Measurements from ENCODE around the gene MFSD2B. TPM values are rescaled to one million over a fixed set of nuclear protein-coding genes. Genes with fewer than 3 reads are reported as not detected.
A peak's percentile ranks its signal among the peaks of the same experiment; 100 is the strongest.

MFSD2B gene
- total RNA-seq, 4 donors from 2014 or later: 0.16 TPM; not detected in 3

DNA sequence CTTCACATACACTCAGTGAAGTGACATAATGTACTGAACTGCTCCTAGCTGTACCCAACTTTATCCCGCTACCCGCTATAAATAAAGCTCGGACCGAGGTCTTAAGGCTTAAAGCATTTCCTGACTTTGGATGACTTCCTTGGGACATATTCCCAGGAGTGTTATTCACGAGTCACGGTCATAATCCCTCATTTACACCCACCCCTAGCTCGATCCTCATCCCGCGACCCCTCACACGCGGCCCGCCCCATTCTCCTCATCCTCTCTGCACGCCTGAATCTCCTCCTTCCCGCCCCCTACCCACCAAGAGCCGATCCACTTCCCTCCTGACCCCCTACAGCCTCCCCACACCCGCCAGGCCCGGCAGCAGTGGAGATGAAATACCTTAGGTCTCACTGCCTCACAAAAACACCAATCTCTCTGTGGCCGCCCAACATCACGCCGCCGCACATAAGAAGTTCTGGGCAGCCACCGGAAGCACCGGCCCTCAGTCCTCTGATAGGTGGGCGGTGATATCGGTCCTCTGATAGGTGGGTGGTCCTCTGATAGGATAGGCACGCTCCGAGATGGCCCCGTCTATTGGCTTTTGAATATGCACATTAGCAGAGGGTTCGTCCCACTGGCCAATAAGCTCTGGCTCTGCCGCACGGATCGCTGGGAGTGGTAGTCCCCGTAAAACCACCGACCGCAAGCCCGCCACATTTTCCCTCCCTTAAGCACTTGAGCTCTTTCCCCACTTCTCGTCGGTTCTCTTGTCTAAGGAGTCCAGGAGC lies 37.2 kb downstream of the MFSD2B start, which contains the start of gene WDCP:
TSS of gene WDCP (minus strand) at position 462 of the 773 bp plus-strand sequence. CDS start 7,897 bp downstream, outside the sequence.
- Histone ChIP-seq H3K4me3 (peak within 1 kb of the TSS; percentile 58 to 77 (median 68)), H3K4me1 (peaks cover 9 to 31% (median 23%) of the 10 kb centered on the region in 4 donors), H3K36me3 (no peaks in the 10 kb centered on the region), H3K27me3 (peaks cover 13% of the 10 kb centered on the region), H3K9me3 (no peaks in the 10 kb centered on the region), H3K27ac (peak within 1 kb of the TSS; percentile 61 to 83 (median 72))
- DNase-seq: peak; percentile 95
- in situ Hi-C loops (cut with MboI; ENCODE audit: low pct_ligation_motif_present in 1 of 4, low pct_unique_long_range_greater_than_20kb in 1 of 4, low sequenced_read_pairs in 3 of 4): no loop called here
- intact Hi-C loops (cut with DNase I; ENCODE audit: low total_unique reads): no loop called here
- WGBS, 2 donors (ENCODE audit: low coverage in 1 of 2): 1% methylated on average over 15 to 38 of the region's 38 CpGs
- peak; percentile 80 for TF ChIP-seq POLR2A (IDR thresholded peaks at IDR 0.05)
- TF ChIP-seq, protein P1, sequence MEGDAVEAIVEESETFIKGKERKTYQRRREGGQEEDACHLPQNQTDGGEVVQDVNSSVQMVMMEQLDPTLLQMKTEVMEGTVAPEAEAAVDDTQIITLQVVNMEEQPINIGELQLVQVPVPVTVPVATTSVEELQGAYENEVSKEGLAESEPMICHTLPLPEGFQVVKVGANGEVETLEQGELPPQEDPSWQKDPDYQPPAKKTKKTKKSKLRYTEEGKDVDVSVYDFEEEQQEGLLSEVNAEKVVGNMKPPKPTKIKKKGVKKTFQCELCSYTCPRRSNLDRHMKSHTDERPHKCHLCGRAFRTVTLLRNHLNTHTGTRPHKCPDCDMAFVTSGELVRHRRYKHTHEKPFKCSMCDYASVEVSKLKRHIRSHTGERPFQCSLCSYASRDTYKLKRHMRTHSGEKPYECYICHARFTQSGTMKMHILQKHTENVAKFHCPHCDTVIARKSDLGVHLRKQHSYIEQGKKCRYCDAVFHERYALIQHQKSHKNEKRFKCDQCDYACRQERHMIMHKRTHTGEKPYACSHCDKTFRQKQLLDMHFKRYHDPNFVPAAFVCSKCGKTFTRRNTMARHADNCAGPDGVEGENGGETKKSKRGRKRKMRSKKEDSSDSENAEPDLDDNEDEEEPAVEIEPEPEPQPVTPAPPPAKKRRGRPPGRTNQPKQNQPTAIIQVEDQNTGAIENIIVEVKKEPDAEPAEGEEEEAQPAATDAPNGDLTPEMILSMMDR (IDR thresholded peaks at IDR 0.05): no peak
- no peak for TF ChIP-seq EP300 (IDR thresholded peaks at IDR 0.05; ENCODE audit: low read depth)
- peak; percentile 78 to 86 (median 82) for TF ChIP-seq POLR2AphosphoS5 (IDR thresholded peaks at IDR 0.05)

DNA sequence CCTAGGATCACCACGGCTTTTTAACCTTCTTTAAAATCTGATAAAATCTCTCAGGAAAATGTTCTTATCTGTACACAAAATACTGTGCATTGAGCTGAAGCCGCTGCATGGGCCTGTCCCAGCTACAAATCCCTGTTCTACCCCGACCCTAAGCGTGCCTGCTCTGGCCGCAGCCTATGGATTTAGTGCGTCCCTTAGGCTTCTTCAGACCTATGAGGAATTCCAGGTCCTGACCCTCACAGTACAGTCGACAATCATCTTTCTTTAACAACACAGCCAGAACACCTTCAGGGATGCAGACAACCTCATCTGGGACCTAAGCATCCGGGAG lies 37.8 kb downstream of the MFSD2B start:
- intact Hi-C loops (cut with DNase I; ENCODE audit: low total_unique reads) (no loop called here), in situ Hi-C loops (cut with MboI; ENCODE audit: low pct_ligation_motif_present in 1 of 4, low pct_unique_long_range_greater_than_20kb in 1 of 4, low sequenced_read_pairs in 3 of 4) (no loop called here)
- Histone ChIP-seq H3K27me3 (peaks cover 13% of the 10 kb centered on the region), H3K36me3 (no peaks in the 10 kb centered on the region), H3K4me1 (peaks cover 9 to 31% (median 23%) of the 10 kb centered on the region in 4 donors), H3K27ac (no peak overlapping the region), H3K9me3 (no peaks in the 10 kb centered on the region), H3K4me3 (peak overlapping the region in 1 of 4 donors; percentile 65)
- 50 to 56% methylated on average over 7 to 8 of the region's 8 CpGs for WGBS, 2 donors (ENCODE audit: low coverage in 1 of 2)
- TF ChIP-seq, protein P1 (IDR thresholded peaks at IDR 0.05): no peak
- no peak for TF ChIP-seq EP300 (IDR thresholded peaks at IDR 0.05; ENCODE audit: low read depth)
- TF ChIP-seq POLR2AphosphoS5 (IDR thresholded peaks at IDR 0.05): no peak
- TF ChIP-seq POLR2A (IDR thresholded peaks at IDR 0.05): no peak
- DNase-seq: no peak

DNA sequence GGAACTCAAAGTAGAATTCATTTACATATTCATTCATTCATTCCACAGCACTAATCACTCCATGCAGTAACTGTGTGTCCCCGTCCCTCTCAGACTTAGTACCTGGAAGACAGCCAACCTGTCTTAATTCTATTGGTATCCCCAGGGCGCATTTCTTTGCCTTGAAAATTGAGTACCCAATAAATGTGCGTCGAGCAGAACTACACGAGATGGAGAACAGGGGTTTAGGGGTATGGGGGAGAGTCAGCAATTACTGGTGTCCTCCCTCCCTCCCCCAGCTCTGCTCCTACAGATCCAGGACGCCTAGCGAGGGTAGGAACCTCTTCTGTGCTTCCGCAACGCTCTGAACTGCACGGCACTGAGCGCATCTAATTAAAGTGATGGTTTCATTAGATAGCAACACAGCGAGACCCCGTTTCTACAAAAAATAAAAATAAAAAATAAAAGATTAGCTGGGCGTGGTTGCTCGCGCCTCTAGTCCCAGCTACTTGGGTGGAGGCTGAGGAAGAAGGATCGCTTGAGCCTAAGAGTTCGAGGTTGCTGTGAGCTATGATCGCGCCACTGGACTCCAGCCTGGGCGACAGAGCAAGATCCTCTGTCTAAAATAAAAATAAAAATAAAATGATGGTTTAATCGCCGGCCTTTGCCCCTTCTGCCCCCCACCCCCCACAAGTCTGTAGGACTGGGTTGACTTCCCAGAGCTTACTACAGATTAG lies 39.0 kb downstream of the MFSD2B start:
- H3K9me3 ChIP-seq: no peaks in the 10 kb centered on the region
- intact Hi-C loops (cut with DNase I; ENCODE audit: low total_unique reads): no loop called here
- H3K27me3 ChIP-seq: peaks cover 13% of the 10 kb centered on the region
- DNase-seq: no peak
- peaks cover 9 to 31% (median 23%) of the 10 kb centered on the region in 4 donors for H3K4me1 ChIP-seq
- in situ Hi-C loops (cut with MboI; ENCODE audit: low pct_ligation_motif_present in 1 of 4, low pct_unique_long_range_greater_than_20kb in 1 of 4, low sequenced_read_pairs in 3 of 4): no loop called here
- H3K4me3 ChIP-seq: peak overlapping the region; percentile 68 to 83 (median 73)
- WGBS, 2 donors (ENCODE audit: low coverage in 1 of 2): 17 to 38% methylated on average over 22 to 23 of the region's 23 CpGs
- TF ChIP-seq, protein P1 (IDR thresholded peaks at IDR 0.05): no peak
- TF ChIP-seq POLR2AphosphoS5 (IDR thresholded peaks at IDR 0.05) (no peak), EP300 (IDR thresholded peaks at IDR 0.05; ENCODE audit: low read depth) (no peak), POLR2A (IDR thresholded peaks at IDR 0.05) (no peak)
- peak overlapping the region in 2 of 4 donors; percentile 64 to 71 for H3K27ac ChIP-seq
- H3K36me3 ChIP-seq: no peaks in the 10 kb centered on the region

DNA sequence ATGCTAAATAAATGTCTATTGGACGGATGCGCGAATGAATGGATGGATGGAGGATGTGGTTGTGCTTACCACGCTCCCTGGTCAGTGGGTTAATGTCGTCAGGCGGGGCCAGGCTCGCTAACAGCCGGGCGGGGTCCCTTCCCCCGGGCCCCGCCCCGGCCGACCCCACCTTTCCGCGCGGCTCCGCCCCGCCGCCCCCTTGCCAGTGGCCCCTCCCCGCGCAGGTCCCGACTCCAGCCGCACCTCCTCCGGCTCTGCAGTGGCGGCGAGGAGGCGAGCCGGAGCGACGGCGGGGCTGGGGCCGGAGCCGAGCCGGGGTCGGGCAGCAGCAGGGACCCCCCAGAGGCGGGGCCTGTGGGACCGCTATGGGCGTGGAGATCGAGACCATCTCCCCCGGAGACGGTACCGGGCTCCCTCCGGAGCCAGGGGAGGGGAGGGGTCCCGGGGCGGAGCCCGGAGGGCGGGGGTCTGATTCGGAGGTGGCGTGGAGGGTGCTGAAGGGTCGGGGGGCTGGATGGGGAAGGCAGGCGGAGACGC lies 39.7 kb downstream of the MFSD2B start, which contains the start of gene FKBP1B:
TSS of gene FKBP1B (plus strand) at position 257 of the 537 bp plus-strand sequence. CDS start at position 366, 109 bp downstream.
- 0 to 4% methylated on average over 3 to 48 of the region's 52 CpGs for WGBS, 2 donors (ENCODE audit: low coverage in 1 of 2)
- TF ChIP-seq POLR2AphosphoS5 (IDR thresholded peaks at IDR 0.05) (peak; percentile 48 to 71 (median 56)), POLR2A (IDR thresholded peaks at IDR 0.05) (peak; percentile 53), EP300 (IDR thresholded peaks at IDR 0.05; ENCODE audit: low read depth) (no peak)
- TF ChIP-seq, protein P1 (IDR thresholded peaks at IDR 0.05): no peak
- Histone ChIP-seq H3K36me3 (no peaks in the 10 kb centered on the region), H3K27ac (peak within 1 kb of the TSS; percentile 64 to 72 (median 70)), H3K9me3 (no peaks in the 10 kb centered on the region), H3K4me1 (peaks cover 9 to 31% (median 23%) of the 10 kb centered on the region in 4 donors), H3K4me3 (peak within 1 kb of the TSS; percentile 68 to 83 (median 73)), H3K27me3 (peaks cover 13% of the 10 kb centered on the region)
- in situ Hi-C loops (cut with MboI; ENCODE audit: low pct_ligation_motif_present in 1 of 4, low pct_unique_long_range_greater_than_20kb in 1 of 4, low sequenced_read_pairs in 3 of 4) (no loop called here), intact Hi-C loops (cut with DNase I; ENCODE audit: low total_unique reads) (no loop called here)
- peak; percentile 80 for DNase-seq

Measured in transverse colon (tissue), 4 donors.